H9 (cell line): Measurements from ENCODE around the gene CCDC85B. TPM values are rescaled to one million over a fixed set of nuclear protein-coding genes. Genes with fewer than 3 reads are reported as not detected.

Source experiments
- DNase-seq: peaks from one replicate; pipeline ENCODE4 v3.0.0-alpha.2; 2017
- H2AFZ ChIP-seq: one replicate; pipeline ENCODE4 v1.6.1; 2013; ENCODE audit warnings: mild to moderate bottlenecking, low read length, control low read depth, moderate library complexity
- H2AK5ac ChIP-seq: 2 replicates; pipeline ENCODE4 v1.6.1; 2013; ENCODE audit warnings: low read length, control low read depth, mixed read lengths; ENCODE audit not compliant: insufficient read length
- H2BK120ac ChIP-seq: one replicate; pipeline ENCODE4 v1.6.1; 2013; ENCODE audit warnings: low read depth, mild to moderate bottlenecking, low read length, control low read depth, inconsistent platforms; ENCODE audit not compliant: poor library complexity, severe bottlenecking
- H2BK12ac ChIP-seq: 2 replicates; pipeline ENCODE4 v1.6.1; 2013; ENCODE audit warnings: low read length, control low read depth, mixed read lengths, low read depth; ENCODE audit not compliant: insufficient read length
- H2BK15ac ChIP-seq: 2 replicates; pipeline ENCODE4 v1.6.1; 2013; ENCODE audit warnings: low read depth, low read length, control low read depth
- H2BK20ac ChIP-seq: one replicate; pipeline ENCODE4 v1.6.1; 2013; ENCODE audit warnings: low read depth, mild to moderate bottlenecking, low read length, control low read depth, inconsistent platforms; ENCODE audit not compliant: poor library complexity, severe bottlenecking
- H2BK5ac ChIP-seq: 2 replicates; pipeline ENCODE4 v1.6.1; 2013; ENCODE audit warnings: low read length, control low read depth, mixed read lengths; ENCODE audit not compliant: insufficient read length
- H3K14ac ChIP-seq: 2 replicates; pipeline ENCODE4 v1.6.1; 2013; ENCODE audit warnings: low read length, control low read depth; ENCODE audit not compliant: insufficient read depth
- H3K18ac ChIP-seq: 2 replicates; pipeline ENCODE4 v1.6.1; 2013; ENCODE audit warnings: low read depth, mild to moderate bottlenecking, mixed read lengths, low read length, control low read depth; ENCODE audit not compliant: insufficient read length
- H3K23ac ChIP-seq: 2 replicates; pipeline ENCODE4 v1.6.1; 2013; ENCODE audit warnings: low read length, control low read depth, mixed read lengths, low read depth; ENCODE audit not compliant: insufficient read length
- H3K23me2 ChIP-seq: 2 replicates; pipeline ENCODE4 v1.6.1; 2013; ENCODE audit warnings: low read depth, mild to moderate bottlenecking, mixed read lengths, low read length, control low read depth; ENCODE audit not compliant: insufficient read length, poor library complexity, severe bottlenecking
- H3K27ac ChIP-seq: 2 replicates; pipeline ENCODE4 v1.5.1; 2013; ENCODE audit warnings: low read length, control low read depth, mixed read lengths, low read depth; ENCODE audit not compliant: insufficient read length
- H3K27me3 ChIP-seq: 2 replicates; pipeline ENCODE4 v1.6.1; 2013; ENCODE audit warnings: low read length, control low read depth, inconsistent platforms; ENCODE audit not compliant: insufficient read depth
- H3K4ac ChIP-seq: 2 replicates; pipeline ENCODE4 v1.6.1; 2013; ENCODE audit warnings: low read depth, mild to moderate bottlenecking, control low read depth, inconsistent platforms, low read length, moderate library complexity
- H3K4me1 ChIP-seq: 2 replicates; pipeline ENCODE4 v1.6.1; 2013; ENCODE audit warnings: low read length, control low read depth, inconsistent platforms; ENCODE audit not compliant: insufficient read depth
- H3K4me2 ChIP-seq: 2 replicates; pipeline ENCODE4 v1.6.1; 2013; ENCODE audit warnings: low read length, control low read depth, mixed read lengths; ENCODE audit not compliant: insufficient read length, insufficient read depth
- H3K56ac ChIP-seq: 2 replicates; pipeline ENCODE4 v1.6.1; 2013; ENCODE audit warnings: low read depth, mild to moderate bottlenecking, mixed read lengths, low read length, control low read depth; ENCODE audit not compliant: insufficient read length
- H3K79me1 ChIP-seq: 2 replicates; pipeline ENCODE4 v1.6.1; 2013; ENCODE audit warnings: low read depth, mild to moderate bottlenecking, moderate library complexity, low read length, control low read depth, inconsistent platforms; ENCODE audit not compliant: insufficient read depth, poor library complexity, severe bottlenecking
- H3K79me2 ChIP-seq: 2 replicates; pipeline ENCODE4 v1.6.1; 2013; ENCODE audit warnings: low read length, control low read depth, inconsistent platforms; ENCODE audit not compliant: insufficient read depth
- H3K9ac ChIP-seq: 2 replicates; pipeline ENCODE4 v1.6.1; 2013; ENCODE audit warnings: low read length, control low read depth, mixed read lengths; ENCODE audit not compliant: insufficient read length; ENCODE audit errors: extremely low read depth
- H3K9me3 ChIP-seq: one replicate; pipeline ENCODE4 v1.6.1; 2013; ENCODE audit warnings: low read depth, low read length, inconsistent platforms; ENCODE audit not compliant: control insufficient read depth
- H3T11ph ChIP-seq: one replicate; pipeline ENCODE4 v1.6.1; 2013; ENCODE audit warnings: mild to moderate bottlenecking, low read length, control low read depth, inconsistent platforms
- H4K20me1 ChIP-seq: one replicate; pipeline ENCODE4 v1.6.1; 2013; ENCODE audit not compliant: control insufficient read depth, insufficient read length, insufficient read depth
- H4K5ac ChIP-seq: 2 replicates; pipeline ENCODE4 v1.6.1; 2013; ENCODE audit warnings: low read depth, mild to moderate bottlenecking, mixed read lengths, low read length, control low read depth; ENCODE audit not compliant: insufficient read length
- H4K8ac ChIP-seq: replicated peaks from 2 replicates; pipeline ENCODE4 v1.6.1; 2013; ENCODE audit warnings: low read length, control low read depth, mixed read lengths, low read depth; ENCODE audit not compliant: insufficient read length
- H4K91ac ChIP-seq: 2 replicates; pipeline ENCODE4 v1.6.1; 2013; ENCODE audit warnings: low read depth, mild to moderate bottlenecking, moderate library complexity, mixed read lengths, low read length, control low read depth; ENCODE audit not compliant: insufficient read length
- H3K27ac Mint-ChIP-seq, 3 experiments: 2 replicates in 2 of 3; 3 replicates in 1 of 3; pipeline ENCODE4 v1.8.0; 2020 to 2021; ENCODE audit warnings: mixed read lengths in 3 of 3, mild to moderate bottlenecking in 1 of 3, moderate library complexity in 1 of 3
- H3K27me3 Mint-ChIP-seq: 2 replicates; pipeline ENCODE4 v1.8.0; 2021; ENCODE audit warnings: low read depth, mild to moderate bottlenecking, moderate library complexity, mixed read lengths
- H3K36me3 Mint-ChIP-seq, 3 experiments: 2 replicates in 2 of 3; 3 replicates in 1 of 3; pipeline ENCODE4 v1.8.0; 2020 to 2021; ENCODE audit warnings: low read depth in 3 of 3, mixed read lengths in 3 of 3; ENCODE audit not compliant: insufficient read depth in 1 of 3
- H3K4me1 Mint-ChIP-seq, 2 experiments: 2 replicates each; pipeline ENCODE4 v1.8.0; 2020; ENCODE audit warnings: mixed read lengths in 2 of 2
- H3K4me3 Mint-ChIP-seq, 2 experiments: 2 replicates in 1 of 2; 3 replicates in 1 of 2; pipeline ENCODE4 v1.8.0; 2020 to 2021; ENCODE audit warnings: mild to moderate bottlenecking in 2 of 2, mixed read lengths in 2 of 2, moderate library complexity in 1 of 2
- H3K9me3 Mint-ChIP-seq, 2 experiments: 2 replicates in 1 of 2; 3 replicates in 1 of 2; pipeline ENCODE4 v1.8.0; 2020; ENCODE audit warnings: mild to moderate bottlenecking in 2 of 2, mixed read lengths in 2 of 2, moderate library complexity in 1 of 2
- CTCF ChIP-seq: fragments of 200-600 bp; sonication (generic); conservative IDR thresholded peaks from 3 replicates; pipeline ENCODE4 v1.8.0; 2021; ENCODE audit warnings: antibody characterized with exemption, mild to moderate bottlenecking
- WGBS: extraction: QIAGEN DNeasy Blood & Tissue Kit; methylation state at CpG from one replicate; pipeline ENCODE4 v1.1.7; 2013; ENCODE audit warnings: missing lambda C conversion rate, low lambda C conversion rate, mixed read lengths; ENCODE audit not compliant: insufficient read length; ENCODE audit errors: extremely low coverage; 5-methylcytosine and 5-hydroxymethylcytosine counted together
- total RNA-seq: library from RNA; stranded (reverse); gene quantifications from 2 replicates; pipeline ENCODE4 v1.2.1, GENCODE V29; 2021

The CCDC85B gene
- total RNA-seq, 1 experiment from 2014 or later, result 23.3 TPM

DNA sequence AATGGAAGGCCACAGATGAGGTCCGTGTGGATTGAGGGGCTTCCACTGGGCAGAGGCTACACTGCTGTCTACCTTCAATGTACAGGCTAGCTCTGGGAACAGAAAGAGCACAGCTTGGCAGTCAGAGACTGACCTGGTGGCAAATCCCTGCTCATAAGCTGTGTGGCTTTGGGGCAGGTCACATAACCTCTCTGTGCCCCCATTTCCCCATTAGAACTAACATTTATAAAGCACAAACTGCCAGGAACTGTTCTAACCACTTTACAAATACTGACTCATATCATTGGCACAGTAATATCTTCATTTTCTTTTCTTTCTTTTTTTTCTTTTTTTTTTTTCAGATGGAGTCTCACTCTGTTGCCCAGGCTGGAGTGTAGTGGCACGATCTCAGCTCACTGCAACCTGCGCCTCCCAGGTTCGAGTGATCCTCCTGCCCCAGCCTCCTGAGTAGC is 6.6 kb downstream of the CCDC85B start:
- no peak overlapping the region for H3K56ac ChIP-seq
- H3K27ac ChIP-seq, result no peak overlapping the region
- no peak overlapping the region for H2BK120ac ChIP-seq
- H2BK12ac ChIP-seq, result no peak overlapping the region
- H2BK20ac ChIP-seq, result no peak overlapping the region
- H3K4me1 ChIP-seq, result no peaks in the 10 kb centered on the region
- no peak overlapping the region for H2BK15ac ChIP-seq
- H2AFZ ChIP-seq, result no peak overlapping the region
- H3K23ac ChIP-seq, result no peak overlapping the region
- Mint-ChIP-seq H3K27me3 (peaks cover 45% of the 10 kb centered on the region), H3K27ac (no peak overlapping the region), H3K4me1 (peaks cover 20 to 26% of the 10 kb centered on the region in 2 experiments), H3K9me3 (no peaks in the 10 kb centered on the region), H3K36me3 (peaks cover 0 to 36% (median 0%) of the 10 kb centered on the region in 3 experiments; a peak in 2 of 7 replicates), H3K4me3 (no peak overlapping the region)
- H3K9me3 ChIP-seq, result no peaks in the 10 kb centered on the region
- H3K23me2 ChIP-seq, result peaks cover 9% of the 10 kb centered on the region
- no peak overlapping the region for H2AK5ac ChIP-seq
- no peak overlapping the region for H3K9ac ChIP-seq
- H4K91ac ChIP-seq, result no peak overlapping the region
- H3K14ac ChIP-seq, result no peak overlapping the region
- DNase-seq, result no peak
- no CpG with 5 or more reads among the region's 4 CpGs for WGBS
- no peak overlapping the region for H3K4ac ChIP-seq
- H3K79me2 ChIP-seq, result no peaks in the 10 kb centered on the region
- H3K18ac ChIP-seq, result no peak overlapping the region
- no peak overlapping the region for H3K4me2 ChIP-seq
- H2BK5ac ChIP-seq, result no peak overlapping the region
- no peaks in the 10 kb centered on the region for H3K79me1 ChIP-seq
- no peaks in the 10 kb centered on the region for H4K20me1 ChIP-seq
- no peak for TF ChIP-seq CTCF
- no peak overlapping the region for H4K5ac ChIP-seq
- H3T11ph ChIP-seq, result no peak overlapping the region
- peaks cover 14% of the 10 kb centered on the region; the same call in 1 of the 2 replicates for H3K27me3 ChIP-seq
- H4K8ac ChIP-seq, result no peak overlapping the region
